Measurements from ENCODE around the gene JMJD8.

Gene JMJD8, protein sequence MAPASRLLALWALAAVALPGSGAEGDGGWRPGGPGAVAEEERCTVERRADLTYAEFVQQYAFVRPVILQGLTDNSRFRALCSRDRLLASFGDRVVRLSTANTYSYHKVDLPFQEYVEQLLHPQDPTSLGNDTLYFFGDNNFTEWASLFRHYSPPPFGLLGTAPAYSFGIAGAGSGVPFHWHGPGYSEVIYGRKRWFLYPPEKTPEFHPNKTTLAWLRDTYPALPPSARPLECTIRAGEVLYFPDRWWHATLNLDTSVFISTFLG

DNA sequence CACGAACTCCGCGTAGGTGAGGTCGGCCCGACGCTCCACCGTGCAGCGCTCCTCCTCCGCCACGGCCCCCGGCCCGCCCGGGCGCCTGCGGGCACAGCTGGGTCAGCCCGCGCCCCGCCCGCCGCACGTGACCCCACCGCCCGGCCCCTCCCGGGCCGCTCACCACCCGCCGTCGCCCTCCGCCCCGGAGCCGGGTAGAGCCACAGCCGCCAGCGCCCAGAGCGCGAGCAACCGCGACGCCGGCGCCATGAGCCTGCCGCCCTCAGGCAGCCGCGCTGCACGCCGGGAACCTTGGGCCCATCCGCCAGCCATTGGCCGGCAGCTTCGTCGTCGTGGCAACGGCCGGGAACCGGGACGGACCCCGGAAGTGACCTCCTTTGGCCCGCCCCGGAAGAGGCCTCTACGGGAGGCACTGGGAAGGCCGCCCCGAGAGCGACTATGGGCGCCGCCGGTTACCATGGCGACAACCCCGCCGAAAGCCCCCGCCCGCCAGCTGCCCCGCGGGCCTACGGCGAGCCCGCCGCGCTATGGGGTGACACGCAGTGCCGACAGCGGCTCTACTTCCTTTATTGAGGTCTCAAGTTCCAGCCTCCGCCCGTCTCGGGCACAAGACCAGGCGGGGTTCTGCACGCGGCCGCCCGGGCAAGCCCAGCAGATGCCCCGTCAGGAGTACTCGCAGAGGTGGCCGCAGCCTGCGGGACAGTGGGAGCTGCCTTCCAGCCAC lies at the start of gene JMJD8:
Gene JMJD8 (minus strand): TSS at position 264 of the 724 bp plus-strand sequence. CDS start 15 bp downstream, at position 249.
- no peaks in the 10 kb centered on the region for H3K9me3 ChIP-seq (replicated peaks in 1 of 11)
- peaks cover 49 to 72% (median 58%) of the 10 kb centered on the region in 10 experiments for H3K4me1 ChIP-seq
- no peak for TF ChIP-seq Cebpa-rat (IDR thresholded peaks at IDR 0.05)
- H3K36me3 ChIP-seq = peaks cover 33 to 60% (median 44%) of the 10 kb centered on the region in 11 experiments
- H3K9ac ChIP-seq = peak within 1 kb of the TSS; percentile 84 to 96 (median 87)
- H3K4me2 ChIP-seq = peak within 1 kb of the TSS; percentile 95 to 99 (median 99)
- peaks cover 26 to 58% (median 36%) of the 10 kb centered on the region in 11 experiments; a peak in 21 of 22 replicates for H4K20me1 ChIP-seq
- H3K27ac ChIP-seq = peak within 1 kb of the TSS; percentile 58 to 85 (median 78)
- peak within 1 kb of the TSS; percentile 64 to 98 (median 80) for H3K4me3 ChIP-seq
- H3K27me3 ChIP-seq = no peaks in the 10 kb centered on the region

DNA sequence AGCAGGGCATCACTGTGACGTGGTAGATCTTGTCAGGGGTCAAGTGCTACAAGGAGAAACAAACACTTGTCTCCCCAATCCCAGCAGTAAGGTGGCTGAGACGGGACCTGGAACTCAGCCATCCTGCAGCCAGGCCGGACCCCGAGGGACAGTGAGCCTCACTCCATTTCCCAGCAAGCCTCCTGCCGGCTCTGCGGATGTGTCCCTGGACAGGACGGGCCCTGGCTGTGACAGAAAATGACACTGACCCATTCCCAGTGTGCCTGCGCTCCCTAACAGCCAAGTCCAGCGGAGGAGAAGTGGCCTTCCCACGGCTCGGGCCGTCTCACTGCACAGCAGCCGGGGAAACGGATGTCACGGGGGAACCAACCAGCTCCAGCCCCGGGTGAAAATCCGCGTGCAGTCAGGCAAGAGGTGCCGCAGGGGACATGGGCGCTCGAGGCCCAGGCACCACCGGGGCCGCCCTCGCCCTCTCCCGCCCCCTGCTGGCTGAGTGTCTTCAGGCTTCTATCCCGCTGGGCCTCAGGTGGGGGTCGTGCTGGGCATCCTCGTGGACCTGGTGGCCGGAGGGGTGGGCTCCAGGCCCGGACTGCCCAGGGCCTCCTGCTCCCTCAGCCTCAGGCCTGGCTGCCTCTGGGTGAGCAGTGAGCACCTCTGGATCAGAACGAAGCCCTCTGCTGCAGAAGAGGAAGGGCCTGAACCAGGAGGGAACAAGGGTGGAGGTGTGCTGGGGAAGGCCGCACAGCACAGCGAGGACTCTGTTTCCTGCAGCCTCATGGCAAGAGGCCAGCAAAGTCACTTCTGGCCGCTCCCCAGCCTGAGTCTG lies 49.5 kb upstream of the JMJD8 start:
- no peaks in the 10 kb centered on the region for H3K27me3 ChIP-seq
- peaks cover 58 to 85% (median 79%) of the 10 kb centered on the region in 11 experiments for H3K36me3 ChIP-seq
- H3K9me3 ChIP-seq (replicated peaks in 1 of 11) = no peaks in the 10 kb centered on the region
- peaks cover 18 to 72% (median 55%) of the 10 kb centered on the region in 11 experiments; a peak in 21 of 22 replicates for H4K20me1 ChIP-seq
- H3K27ac ChIP-seq = no peak overlapping the region
- TF ChIP-seq Cebpa-rat (IDR thresholded peaks at IDR 0.05) = no peak
- peak overlapping the region in 5 of 11 experiments; percentile 97 to 100 (median 98); a peak in 8 of 22 replicates for H3K4me2 ChIP-seq
- H3K9ac ChIP-seq = 0 out of 22 replicates have a peak overlapping the region, but pooled peaks of 2 of the 11 experiments have one; percentile 1 to 27
- H3K4me3 ChIP-seq = no peak overlapping the region
- H3K4me1 ChIP-seq = peaks cover 24 to 89% (median 70%) of the 10 kb centered on the region in 10 experiments

DNA sequence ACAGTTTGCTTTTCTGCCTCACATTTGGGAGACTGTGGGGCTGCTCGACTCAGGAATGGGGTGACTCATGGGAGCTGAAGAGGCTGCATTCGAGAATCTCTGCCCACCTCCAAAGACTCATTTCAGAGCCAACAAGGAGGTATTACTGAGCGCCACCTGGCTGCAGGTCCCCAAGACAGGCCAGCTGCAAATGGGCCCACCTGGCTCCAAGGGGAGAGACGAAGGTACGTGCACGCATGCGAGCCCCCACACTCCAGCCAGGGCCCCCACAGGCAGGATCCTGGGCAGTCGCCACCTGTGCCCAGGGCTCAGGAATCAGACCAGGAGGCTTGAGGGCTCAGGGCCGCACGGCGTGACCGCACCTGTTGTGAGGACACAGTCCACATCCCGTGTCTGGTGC lies 48.8 kb upstream of the JMJD8 start:
- peaks cover 20 to 85% (median 66%) of the 10 kb centered on the region in 10 experiments for H3K4me1 ChIP-seq
- H3K9ac ChIP-seq = 0 out of 22 replicates have a peak overlapping the region, but pooled peaks of 1 of the 11 experiments have one; percentile 1
- H3K27me3 ChIP-seq = no peaks in the 10 kb centered on the region
- H3K4me3 ChIP-seq = no peak overlapping the region
- H4K20me1 ChIP-seq = peaks cover 18 to 73% (median 55%) of the 10 kb centered on the region in 11 experiments; a peak in 21 of 22 replicates
- peaks cover 58 to 85% (median 79%) of the 10 kb centered on the region in 11 experiments for H3K36me3 ChIP-seq
- H3K27ac ChIP-seq = no peak overlapping the region
- no peak for TF ChIP-seq Cebpa-rat (IDR thresholded peaks at IDR 0.05)
- H3K4me2 ChIP-seq = 0 out of 22 replicates have a peak overlapping the region, but pooled peaks of 1 of the 11 experiments have one; percentile 4
- no peaks in the 10 kb centered on the region for H3K9me3 ChIP-seq (replicated peaks in 1 of 11)

DNA sequence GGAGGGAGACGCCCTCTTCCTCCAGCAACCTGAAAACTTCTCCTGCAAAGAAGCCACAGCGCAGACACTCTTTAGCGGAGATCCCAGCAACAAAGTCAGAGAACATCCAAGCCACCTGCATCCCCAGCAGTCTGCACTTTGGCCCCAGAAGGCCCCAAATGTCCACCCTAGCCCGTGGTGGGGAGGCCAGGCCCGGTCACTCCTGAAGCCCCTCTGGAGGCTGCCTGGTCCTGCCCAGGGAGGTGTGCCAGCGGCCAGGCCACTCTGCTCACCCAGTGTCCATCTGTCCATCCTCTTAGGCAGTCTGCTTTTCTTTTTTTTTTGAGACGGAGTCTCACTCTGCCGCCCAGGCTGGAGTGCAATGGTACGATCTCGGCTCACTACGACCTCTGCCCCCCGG lies 48.2 kb upstream of the JMJD8 start:
- H3K9ac ChIP-seq = no peak overlapping the region
- peak overlapping the region in 2 of 11 experiments; percentile 4 to 41; a peak in 1 of 22 replicates for H3K4me2 ChIP-seq
- H4K20me1 ChIP-seq = peaks cover 18 to 73% (median 55%) of the 10 kb centered on the region in 11 experiments; a peak in 21 of 22 replicates
- H3K4me3 ChIP-seq = no peak overlapping the region
- H3K27me3 ChIP-seq = no peaks in the 10 kb centered on the region
- no peaks in the 10 kb centered on the region for H3K9me3 ChIP-seq (replicated peaks in 1 of 11)
- H3K4me1 ChIP-seq = peaks cover 14 to 84% (median 65%) of the 10 kb centered on the region in 10 experiments
- H3K27ac ChIP-seq = no peak overlapping the region
- no peak for TF ChIP-seq Cebpa-rat (IDR thresholded peaks at IDR 0.05)
- peaks cover 58 to 83% (median 79%) of the 10 kb centered on the region in 11 experiments for H3K36me3 ChIP-seq

DNA sequence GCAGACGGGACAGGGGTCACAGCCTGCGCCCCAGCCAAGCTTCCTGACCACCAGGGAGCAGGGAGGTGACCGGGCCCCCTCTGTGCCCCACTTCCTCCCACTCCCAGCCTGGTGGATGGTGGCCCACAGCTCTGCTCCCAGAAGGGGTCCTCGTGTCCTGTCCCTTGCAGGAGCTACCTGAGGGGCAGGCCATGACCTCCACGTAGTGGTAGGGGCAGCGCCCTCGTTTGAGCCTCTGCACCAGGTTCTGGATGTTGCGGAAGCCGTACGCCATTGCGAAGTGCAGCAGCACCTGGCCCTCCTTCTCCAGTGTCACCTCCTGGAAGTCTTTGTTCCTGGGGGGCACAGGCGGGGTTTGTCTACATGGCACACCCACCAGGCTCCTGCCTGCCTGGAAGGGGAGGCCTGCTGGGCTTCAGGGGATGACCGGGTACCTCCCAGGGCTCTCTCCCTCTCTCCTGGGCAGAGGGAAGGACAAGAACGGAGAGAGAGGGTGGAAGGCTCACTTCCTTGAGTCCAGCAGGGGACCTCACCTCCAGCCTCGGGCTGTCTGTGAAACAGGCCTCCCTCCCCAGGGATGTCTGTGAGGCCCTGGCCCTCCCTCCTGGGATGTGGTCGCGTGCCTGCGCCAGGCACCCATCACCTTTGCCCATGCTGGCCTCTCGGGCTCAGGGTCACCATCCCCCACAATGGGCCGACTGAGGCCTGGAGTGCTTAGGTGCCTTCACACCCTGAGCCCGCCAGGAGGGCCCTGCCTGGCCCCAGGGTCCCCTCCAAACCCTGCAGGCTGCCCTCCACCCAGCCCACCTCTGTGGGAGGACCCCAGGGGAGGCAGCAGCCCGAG lies 46.8 kb upstream of the JMJD8 start:
- Histone ChIP-seq H4K20me1 (peaks cover 18 to 80% (median 62%) of the 10 kb centered on the region in 11 experiments; a peak in 21 of 22 replicates), H3K27me3 (peaks cover 0 to 8% (median 0%) of the 10 kb centered on the region in 11 experiments; a peak in 7 of 22 replicates), H3K27ac (no peak overlapping the region), H3K9ac (0 out of 22 replicates have a peak overlapping the region, but pooled peaks of 1 of the 11 experiments have one; percentile 13), H3K36me3 (peaks cover 56 to 70% (median 64%) of the 10 kb centered on the region in 11 experiments), H3K9me3 (replicated peaks in 1 of 11) (no peaks in the 10 kb centered on the region), H3K4me3 (no peak overlapping the region), H3K4me1 (peaks cover 3 to 80% (median 62%) of the 10 kb centered on the region in 10 experiments; a peak in 18 of 20 replicates), H3K4me2 (peak overlapping the region in 6 of 11 experiments; percentile 3 to 41 (median 14); a peak in 4 of 22 replicates)
- no peak for TF ChIP-seq Cebpa-rat (IDR thresholded peaks at IDR 0.05)

DNA sequence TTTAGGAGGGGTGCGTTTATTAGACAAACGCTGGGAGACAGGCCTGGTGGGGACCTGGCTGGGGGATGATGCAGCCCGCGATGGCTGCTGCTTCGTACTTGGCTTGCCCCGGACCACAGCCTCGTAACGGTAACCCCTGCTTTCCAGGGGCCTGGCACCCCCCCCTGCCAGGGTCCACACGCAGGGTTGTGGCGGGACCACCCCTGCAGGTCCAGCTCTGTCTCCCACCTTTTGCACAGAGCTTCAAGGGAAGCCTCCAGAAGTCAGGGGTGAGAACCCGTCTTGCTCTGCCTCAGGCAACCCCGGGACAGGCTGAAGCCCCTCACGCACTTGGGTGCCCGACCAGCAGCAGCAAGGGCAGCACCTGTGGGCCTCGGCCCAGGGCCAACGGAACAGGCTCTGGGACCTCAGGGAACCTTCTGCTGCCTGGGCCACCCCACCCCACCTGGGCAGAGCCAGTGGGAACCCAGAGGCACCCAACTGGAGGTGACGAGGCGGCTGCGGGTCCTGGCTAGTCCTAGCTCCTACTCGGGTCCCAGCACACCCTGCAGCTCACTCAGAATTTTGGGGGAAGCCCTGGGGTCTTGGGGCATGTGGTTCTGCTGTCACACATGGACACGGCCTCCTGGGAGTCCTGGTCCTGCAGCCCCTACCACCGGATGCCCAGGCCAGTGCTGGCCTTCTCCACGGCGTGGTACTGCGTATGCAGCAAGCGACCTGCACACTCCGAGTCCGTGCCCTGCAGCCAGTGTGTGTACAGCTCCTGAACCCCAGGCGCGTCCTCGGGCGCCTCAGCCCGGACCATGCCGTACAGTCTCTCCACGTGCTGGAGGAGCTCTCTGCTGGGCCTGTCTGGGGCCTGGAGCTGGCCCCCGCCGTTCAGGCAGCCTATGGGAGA lies 45.9 kb upstream of the JMJD8 start:
- no peak for TF ChIP-seq Cebpa-rat (IDR thresholded peaks at IDR 0.05)
- Histone ChIP-seq H3K27ac (no peak overlapping the region), H3K9me3 (replicated peaks in 1 of 11) (no peaks in the 10 kb centered on the region), H3K4me1 (peaks cover 8 to 80% (median 62%) of the 10 kb centered on the region in 10 experiments; a peak in 18 of 20 replicates), H4K20me1 (peaks cover 13 to 80% (median 64%) of the 10 kb centered on the region in 11 experiments; a peak in 21 of 22 replicates), H3K36me3 (peaks cover 48 to 61% (median 56%) of the 10 kb centered on the region in 11 experiments), H3K4me3 (no peak overlapping the region), H3K9ac (no peak overlapping the region), H3K27me3 (peaks cover 0 to 17% (median 0%) of the 10 kb centered on the region in 11 experiments; a peak in 7 of 22 replicates), H3K4me2 (0 out of 22 replicates have a peak overlapping the region, but pooled peaks of 1 of the 11 experiments have one; percentile 13)
